Ovary (tissue), 3 donors: ENCODE data around the gene RUFY3.

Experiments used
- CTCF ChIP-seq, 3 donors: fragments of 450-650 bp in 2 of 3; fragments of 200-600 bp in 1 of 3; IDR thresholded peaks; one replicate each; pipeline versions ENCODE4 v1.5.1 to v1.8.0; 2016 to 2022; ENCODE audit warnings: antibody characterized with exemption in 3 of 3, mild to moderate bottlenecking in 1 of 3
- POLR2A ChIP-seq: fragments of 450-650 bp; IDR thresholded peaks from one replicate; pipeline ENCODE4 v1.6.1; 2017; ENCODE audit warnings: antibody characterized with exemption, mild to moderate bottlenecking, moderate library complexity
- donor health status: DM: no; HTN: no; CAD: no.

- TF ChIP-seq POLR2A (no peak), CTCF (IDR thresholded peaks at IDR 0.05) (no peak)
Measured at GRCh38 chr4:70855464-70855863, 133.7 kb downstream of the RUFY3 start.
